HepG2 (cell line): ENCODE data around the gene MAN2A1. TPM values are rescaled to one million over a fixed set of nuclear protein-coding genes. Genes with fewer than 3 reads are reported as not detected.

Experiments
- ATF4 ChIP-seq, 2 experiments: fragments of 450-650 bp in 1 of 2; sonication (generic) in 1 of 2; formaldehyde crosslinking; IDR thresholded peaks; 2 replicates each; pipeline versions ENCODE4 v1.5.0 to v1.8.0; 2020 to 2022; ENCODE audit warnings: mild to moderate bottlenecking in 1 of 2, missing genetic modification reagents in 1 of 2
- ATF7-NPFF ChIP-seq: sonication (generic); formaldehyde crosslinking; IDR thresholded peaks from 2 replicates; pipeline ENCODE4 v1.8.1; 2023; ENCODE audit warnings: mild to moderate bottlenecking, low read depth, missing genetic modification reagents, moderate library complexity
- DPF2 ChIP-seq: sonication (generic); formaldehyde crosslinking; IDR thresholded peaks from 2 replicates; pipeline ENCODE4 v1.4.0; 2020; ENCODE audit warnings: mild to moderate bottlenecking, low read depth, missing genetic modification reagents, borderline replicate concordance
- GFI1 ChIP-seq: sonication (generic); formaldehyde crosslinking; IDR thresholded peaks from 2 replicates; pipeline ENCODE4 v1.5.0; 2020; ENCODE audit warnings: missing genetic modification reagents, mild to moderate bottlenecking, borderline replicate concordance
- HHEX ChIP-seq: IDR thresholded peaks from 2 replicates; pipeline ENCODE4 v1.6.1; 2016; ENCODE audit warnings: control low read depth
- HIVEP1 ChIP-seq: sonication (generic); formaldehyde crosslinking; IDR thresholded peaks from 2 replicates; pipeline ENCODE4 v1.4.0; 2020; ENCODE audit warnings: mild to moderate bottlenecking, missing genetic modification reagents
- PHB2 ChIP-seq: fragments of 450-650 bp; IDR thresholded peaks from 2 replicates; pipeline ENCODE4 v1.6.1; 2018; ENCODE audit not compliant: partially characterized antibody
- POLR2AphosphoS2 ChIP-seq: IDR thresholded peaks from 2 replicates; pipeline ENCODE4 v1.6.1; 2011; ENCODE audit warnings: low read depth, low read length, improper control_type of control experiment
- SIX4 ChIP-seq: sonication (generic); formaldehyde crosslinking; IDR thresholded peaks from 2 replicates; pipeline ENCODE4 v1.4.0; 2020; ENCODE audit warnings: missing genetic modification reagents
- TEAD3 ChIP-seq: optimal IDR thresholded peaks from 2 replicates; pipeline ENCODE3; 2016; ENCODE audit warnings: borderline replicate concordance
- TRIM24 ChIP-seq: sonication (generic); formaldehyde crosslinking; IDR thresholded peaks from 2 replicates; pipeline ENCODE4 v1.8.0; 2022; ENCODE audit warnings: mild to moderate bottlenecking, missing genetic modification reagents
- XRCC5 ChIP-seq: fragments of 200-400 bp; formaldehyde crosslinking; optimal IDR thresholded peaks from 2 replicates; pipeline ENCODE3; 2017; ENCODE audit warnings: mild to moderate bottlenecking, low read length
- ZNF20 ChIP-seq: sonication (generic); formaldehyde crosslinking; IDR thresholded peaks from 2 replicates; pipeline ENCODE4 v1.4.0; 2020; ENCODE audit warnings: mild to moderate bottlenecking, moderate library complexity, missing genetic modification reagents
- ZNF451 ChIP-seq: sonication (generic); formaldehyde crosslinking; IDR thresholded peaks from 2 replicates; pipeline ENCODE4 v1.5.0; 2020; ENCODE audit warnings: mild to moderate bottlenecking, missing genetic modification reagents
- ZNF614 ChIP-seq: IDR thresholded peaks from 2 replicates; pipeline ENCODE4 v1.6.1; 2018; ENCODE audit warnings: missing biosample characterization, missing genetic modification reagents, inconsistent platforms, borderline replicate concordance
- ZNF674 ChIP-seq: sonication (generic); formaldehyde crosslinking; IDR thresholded peaks from 2 replicates; pipeline ENCODE4 v1.5.0; 2020; ENCODE audit warnings: low read depth, mild to moderate bottlenecking, missing genetic modification reagents
- ZNF724P ChIP-seq: sonication (generic); formaldehyde crosslinking; IDR thresholded peaks from 2 replicates; pipeline ENCODE4 v1.8.0; 2022; ENCODE audit warnings: missing genetic modification reagents, borderline replicate concordance
- ZNF777 ChIP-seq: sonication (generic); formaldehyde crosslinking; IDR thresholded peaks from 2 replicates; pipeline ENCODE4 v1.4.0; 2020; ENCODE audit warnings: missing genetic modification reagents
- ZNF788 ChIP-seq: sonication (generic); formaldehyde crosslinking; IDR thresholded peaks from 2 replicates; pipeline ENCODE4 v1.5.0; 2020; ENCODE audit warnings: mild to moderate bottlenecking, missing genetic modification reagents, borderline replicate concordance
- polyA plus RNA-seq, 8 experiments: library from polyadenylated mRNA; depleted of rRNA in 3 of 8; stranded (reverse) in 7 of 8; unstranded in 1 of 8; fragments of >200 nt; fragmentation: Illumina TruSeq in 4 of 8; extraction: Trizol in 4 of 8; gene quantifications; 2 replicates each; pipeline versions ENCODE4 v1.2.1 to v1.2.3, GENCODE V29; 2011 to 2016; ENCODE audit warnings: low read depth in 4 of 8, missing spikeins in 1 of 8, mixed read lengths in 1 of 8; ENCODE audit not compliant: insufficient read depth in 1 of 8
- total RNA-seq, 5 experiments: library from RNA; depleted of rRNA; stranded (reverse); fragments of >200 nt; fragmentation: Illumina TruSeq; extraction: Trizol; gene quantifications; 2 replicates each; pipeline ENCODE4 v1.2.3, GENCODE V29; 2016; ENCODE audit warnings: low read depth in 1 of 5
- TF ChIP-seq, protein P1 (sequence below): IDR thresholded peaks from 2 replicates; pipeline ENCODE4 v1.6.1; 2016; ENCODE audit warnings: low read depth, missing genetic modification reagents, missing compliant biosample characterization
- TF ChIP-seq, protein P2 (sequence below): sonication (generic); formaldehyde crosslinking; conservative IDR thresholded peaks from 2 replicates; pipeline ENCODE4 v1.4.0; 2020; ENCODE audit warnings: missing genetic modification reagents
- TF ChIP-seq, protein P3 (sequence below): sonication (generic); formaldehyde crosslinking; IDR thresholded peaks from 2 replicates; pipeline ENCODE4 v1.4.0; 2020; ENCODE audit warnings: missing genetic modification reagents, borderline replicate concordance

The MAN2A1 gene
- total and polyA plus RNA-seq, 2 of the 13 experiments (the other 11 are each of a cell fraction or from before 2014, with no cell fraction given) = 56.2 to 80.5 TPM

DNA sequence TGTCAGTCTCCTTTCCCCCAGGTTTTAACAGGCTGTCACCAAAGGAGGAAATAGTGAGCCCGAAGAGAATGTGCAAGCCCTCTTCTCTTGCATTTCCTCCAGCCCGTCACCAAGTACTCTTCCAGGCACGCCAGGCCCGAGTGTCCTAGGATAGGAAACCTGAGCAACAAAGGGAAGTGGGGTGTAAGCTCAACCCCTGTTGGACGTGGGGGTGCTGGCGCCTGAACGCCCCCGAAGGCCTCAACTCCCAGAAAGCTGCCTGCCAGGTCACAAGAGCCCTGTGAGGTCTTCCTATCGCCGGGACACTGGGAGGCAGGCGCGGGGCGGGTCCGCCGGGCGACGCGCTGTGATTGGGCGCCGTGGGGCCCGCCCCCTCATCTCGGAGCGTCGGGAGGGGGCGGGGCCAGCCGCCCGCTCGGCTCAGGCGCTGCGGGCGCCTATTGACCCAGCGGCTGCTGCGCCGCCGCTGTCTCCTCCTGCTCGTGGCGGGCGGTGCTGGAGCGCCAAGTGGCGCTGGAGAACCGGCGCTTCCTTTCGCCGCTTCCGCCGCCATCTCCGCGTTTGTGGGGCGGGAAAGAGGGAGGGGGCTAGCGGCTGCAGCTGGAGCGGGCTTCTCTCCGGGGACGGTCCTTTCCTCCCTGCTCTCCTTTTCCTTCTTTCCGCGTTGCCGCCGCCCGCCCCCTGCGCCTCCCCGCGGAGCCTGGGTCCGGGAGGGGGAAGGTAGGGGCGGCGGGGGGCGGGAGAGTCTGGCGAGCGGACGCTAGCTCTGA is 572 bp upstream of the MAN2A1 start (continued):
- peak; percentile 52 for TF ChIP-seq ATF7-NPFF
- TF ChIP-seq HHEX (CRISPR knock-in tag) = no peak
- TF ChIP-seq, protein P1, sequence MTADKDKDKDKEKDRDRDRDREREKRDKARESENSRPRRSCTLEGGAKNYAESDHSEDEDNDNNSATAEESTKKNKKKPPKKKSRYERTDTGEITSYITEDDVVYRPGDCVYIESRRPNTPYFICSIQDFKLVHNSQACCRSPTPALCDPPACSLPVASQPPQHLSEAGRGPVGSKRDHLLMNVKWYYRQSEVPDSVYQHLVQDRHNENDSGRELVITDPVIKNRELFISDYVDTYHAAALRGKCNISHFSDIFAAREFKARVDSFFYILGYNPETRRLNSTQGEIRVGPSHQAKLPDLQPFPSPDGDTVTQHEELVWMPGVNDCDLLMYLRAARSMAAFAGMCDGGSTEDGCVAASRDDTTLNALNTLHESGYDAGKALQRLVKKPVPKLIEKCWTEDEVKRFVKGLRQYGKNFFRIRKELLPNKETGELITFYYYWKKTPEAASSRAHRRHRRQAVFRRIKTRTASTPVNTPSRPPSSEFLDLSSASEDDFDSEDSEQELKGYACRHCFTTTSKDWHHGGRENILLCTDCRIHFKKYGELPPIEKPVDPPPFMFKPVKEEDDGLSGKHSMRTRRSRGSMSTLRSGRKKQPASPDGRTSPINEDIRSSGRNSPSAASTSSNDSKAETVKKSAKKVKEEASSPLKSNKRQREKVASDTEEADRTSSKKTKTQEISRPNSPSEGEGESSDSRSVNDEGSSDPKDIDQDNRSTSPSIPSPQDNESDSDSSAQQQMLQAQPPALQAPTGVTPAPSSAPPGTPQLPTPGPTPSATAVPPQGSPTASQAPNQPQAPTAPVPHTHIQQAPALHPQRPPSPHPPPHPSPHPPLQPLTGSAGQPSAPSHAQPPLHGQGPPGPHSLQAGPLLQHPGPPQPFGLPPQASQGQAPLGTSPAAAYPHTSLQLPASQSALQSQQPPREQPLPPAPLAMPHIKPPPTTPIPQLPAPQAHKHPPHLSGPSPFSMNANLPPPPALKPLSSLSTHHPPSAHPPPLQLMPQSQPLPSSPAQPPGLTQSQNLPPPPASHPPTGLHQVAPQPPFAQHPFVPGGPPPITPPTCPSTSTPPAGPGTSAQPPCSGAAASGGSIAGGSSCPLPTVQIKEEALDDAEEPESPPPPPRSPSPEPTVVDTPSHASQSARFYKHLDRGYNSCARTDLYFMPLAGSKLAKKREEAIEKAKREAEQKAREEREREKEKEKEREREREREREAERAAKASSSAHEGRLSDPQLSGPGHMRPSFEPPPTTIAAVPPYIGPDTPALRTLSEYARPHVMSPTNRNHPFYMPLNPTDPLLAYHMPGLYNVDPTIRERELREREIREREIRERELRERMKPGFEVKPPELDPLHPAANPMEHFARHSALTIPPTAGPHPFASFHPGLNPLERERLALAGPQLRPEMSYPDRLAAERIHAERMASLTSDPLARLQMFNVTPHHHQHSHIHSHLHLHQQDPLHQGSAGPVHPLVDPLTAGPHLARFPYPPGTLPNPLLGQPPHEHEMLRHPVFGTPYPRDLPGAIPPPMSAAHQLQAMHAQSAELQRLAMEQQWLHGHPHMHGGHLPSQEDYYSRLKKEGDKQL = no peak
- TF ChIP-seq ZNF451 (CRISPR knock-in tag) = no peak
- TF ChIP-seq GFI1 (CRISPR knock-in tag) = peak; percentile 53; the same call in 1 of the 2 replicates
- TF ChIP-seq, protein P2, sequence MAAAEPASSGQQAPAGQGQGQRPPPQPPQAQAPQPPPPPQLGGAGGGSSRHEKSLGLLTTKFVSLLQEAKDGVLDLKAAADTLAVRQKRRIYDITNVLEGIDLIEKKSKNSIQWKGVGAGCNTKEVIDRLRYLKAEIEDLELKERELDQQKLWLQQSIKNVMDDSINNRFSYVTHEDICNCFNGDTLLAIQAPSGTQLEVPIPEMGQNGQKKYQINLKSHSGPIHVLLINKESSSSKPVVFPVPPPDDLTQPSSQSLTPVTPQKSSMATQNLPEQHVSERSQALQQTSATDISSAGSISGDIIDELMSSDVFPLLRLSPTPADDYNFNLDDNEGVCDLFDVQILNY (CRISPR knock-in tag) = 0 out of 2 replicates have a peak, but pooled peaks have one; percentile 8
- no peak for TF ChIP-seq HIVEP1 (CRISPR knock-in tag)
- no peak for TF ChIP-seq TRIM24 (CRISPR knock-in tag)
- TF ChIP-seq, protein P3, sequence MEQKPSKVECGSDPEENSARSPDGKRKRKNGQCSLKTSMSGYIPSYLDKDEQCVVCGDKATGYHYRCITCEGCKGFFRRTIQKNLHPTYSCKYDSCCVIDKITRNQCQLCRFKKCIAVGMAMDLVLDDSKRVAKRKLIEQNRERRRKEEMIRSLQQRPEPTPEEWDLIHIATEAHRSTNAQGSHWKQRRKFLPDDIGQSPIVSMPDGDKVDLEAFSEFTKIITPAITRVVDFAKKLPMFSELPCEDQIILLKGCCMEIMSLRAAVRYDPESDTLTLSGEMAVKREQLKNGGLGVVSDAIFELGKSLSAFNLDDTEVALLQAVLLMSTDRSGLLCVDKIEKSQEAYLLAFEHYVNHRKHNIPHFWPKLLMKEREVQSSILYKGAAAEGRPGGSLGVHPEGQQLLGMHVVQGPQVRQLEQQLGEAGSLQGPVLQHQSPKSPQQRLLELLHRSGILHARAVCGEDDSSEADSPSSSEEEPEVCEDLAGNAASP (CRISPR knock-in tag) = peak; percentile 52
- peak; percentile 61; the same call in 1 of the 2 replicates for TF ChIP-seq ZNF614 (CRISPR knock-in tag)
- TF ChIP-seq DPF2 (CRISPR knock-in tag) = 0 out of 2 replicates have a peak, but pooled peaks have one; percentile 12
- no peak for TF ChIP-seq SIX4 (CRISPR knock-in tag)
- TF ChIP-seq ZNF777 = peak; percentile 86
- TF ChIP-seq PHB2 = no peak
- TF ChIP-seq ATF4 (CRISPR knock-in tag; IDR thresholded peaks at IDR 0.05) = no peak; a peak in 1 of 4 replicates
- TF ChIP-seq ZNF788 (CRISPR knock-in tag) = peak; percentile 44; the same call in 1 of the 2 replicates
- peak; percentile 90; the same call in 1 of the 2 replicates for TF ChIP-seq ZNF674
- no peak for TF ChIP-seq ZNF20 (CRISPR knock-in tag)
- TF ChIP-seq POLR2AphosphoS2 = no peak
- peak; percentile 45 for TF ChIP-seq XRCC5
- TF ChIP-seq TEAD3 (CRISPR knock-in tag) = peak; percentile 31
- no peak for TF ChIP-seq ZNF724P (CRISPR knock-in tag)
